ENCODE data around the gene ST6GALNAC4.

Gene ST6GALNAC4

DNA sequence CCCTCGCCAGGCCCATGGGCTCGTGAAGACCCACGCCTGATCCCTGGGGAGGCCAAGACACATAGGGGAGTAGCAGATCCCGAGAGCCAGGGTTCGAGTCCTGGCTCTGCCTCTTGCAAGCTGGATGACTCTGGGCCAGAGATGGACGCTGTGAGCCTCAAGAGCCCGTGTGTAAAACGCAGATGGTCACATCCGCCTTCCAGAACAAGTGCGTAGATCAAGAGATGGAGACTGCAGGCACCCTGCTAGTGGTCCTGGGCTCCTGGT is 8.2 kb downstream of the ST6GALNAC4 start:
- Histone ChIP-seq H2AK5ac (ENCODE audit: low read depth, low read length) (no peak overlapping the region), H2BK5ac (ENCODE audit: low read length) (peak overlapping the region; percentile 6), H4K8ac (ENCODE audit: low read depth, low read length) (no peak overlapping the region), H3K9me3 (replicated peaks in 1 of 2; ENCODE audit: control insufficient read depth in 2 of 2, insufficient read depth in 1 of 2, low read depth in 1 of 2, low read length in 2 of 2) (no peaks in the 10 kb centered on the region), H3K14ac (ENCODE audit: low read length) (no peak overlapping the region), H3K36me3 (replicated peaks in 1 of 2; ENCODE audit: control insufficient read depth in 2 of 2, insufficient read depth in 2 of 2, low read length in 2 of 2) (no peaks in the 10 kb centered on the region), H4K91ac (ENCODE audit: low read depth, low read length, poor library complexity) (no peak overlapping the region), H3K4me1 (ENCODE audit: control insufficient read depth in 2 of 2, insufficient read depth in 1 of 2, low read depth in 1 of 2, low read length in 2 of 2) (peaks cover 7 to 18% of the 10 kb centered on the region in 2 donors), H2BK120ac (ENCODE audit: low read depth, low read length) (peak overlapping the region; percentile 41), H2BK12ac (ENCODE audit: low read length) (no peak overlapping the region), H3K4ac (ENCODE audit: low read length) (no peak overlapping the region), H2BK15ac (ENCODE audit: low read length) (no peak overlapping the region), H3K4me3 (ENCODE audit: low read length in 2 of 2) (no peak overlapping the region), H3K27me3 (ENCODE audit: control insufficient read depth in 3 of 3, insufficient read depth in 3 of 3, low read depth in 1 of 3, low read length in 3 of 3) (no peaks in the 10 kb centered on the region), H3K18ac (ENCODE audit: low read length) (no peak overlapping the region), H3K4me2 (ENCODE audit: insufficient read depth, low read length, poor library complexity, severe bottlenecking) (no peak overlapping the region), H3K79me1 (ENCODE audit: low read depth, low read length) (peaks cover 4% of the 10 kb centered on the region), H3K27ac (replicated peaks; ENCODE audit: low read length) (no peak overlapping the region), H2AFZ (ENCODE audit: low read length) (no peak overlapping the region), H3K23ac (ENCODE audit: low read depth, low read length, poor library complexity) (no peak overlapping the region), H3K9ac (ENCODE audit: low read depth, low read length, poor library complexity) (no peak overlapping the region)
- no CpG with 5 or more reads among the region's 10 CpGs for WGBS, 2 donors (ENCODE audit: extremely low coverage in 2 of 2, insufficient read length in 2 of 2, insufficient replicate concordance in 1 of 2)
- no peak for DNase-seq (ENCODE audit: low spot score)

GRCh38 chr9:127907867-127908659 is 8.8 kb downstream of the ST6GALNAC4 start:
- Histone ChIP-seq H2AK5ac (ENCODE audit: low read depth, low read length) (peak overlapping the region; percentile 61), H2BK15ac (ENCODE audit: low read length) (no peak overlapping the region), H3K4me2 (ENCODE audit: insufficient read depth, low read length, poor library complexity, severe bottlenecking) (no peak overlapping the region), H2BK120ac (ENCODE audit: low read depth, low read length) (no peak overlapping the region), H3K4ac (ENCODE audit: low read length) (no peak overlapping the region), H3K27ac (replicated peaks; ENCODE audit: low read length) (no peak overlapping the region), H3K9ac (ENCODE audit: low read depth, low read length, poor library complexity) (no peak overlapping the region), H3K14ac (ENCODE audit: low read length) (no peak overlapping the region), H4K91ac (ENCODE audit: low read depth, low read length, poor library complexity) (no peak overlapping the region), H3K36me3 (replicated peaks in 1 of 2; ENCODE audit: control insufficient read depth in 2 of 2, insufficient read depth in 2 of 2, low read length in 2 of 2) (no peaks in the 10 kb centered on the region), H3K4me3 (ENCODE audit: low read length in 2 of 2) (no peak overlapping the region), H2BK12ac (ENCODE audit: low read length) (no peak overlapping the region), H3K79me1 (ENCODE audit: low read depth, low read length) (peaks cover 4% of the 10 kb centered on the region), H3K4me1 (ENCODE audit: control insufficient read depth in 2 of 2, insufficient read depth in 1 of 2, low read depth in 1 of 2, low read length in 2 of 2) (peaks cover 8 to 21% of the 10 kb centered on the region in 2 donors), H3K9me3 (replicated peaks in 1 of 2; ENCODE audit: control insufficient read depth in 2 of 2, insufficient read depth in 1 of 2, low read depth in 1 of 2, low read length in 2 of 2) (no peaks in the 10 kb centered on the region), H3K27me3 (ENCODE audit: control insufficient read depth in 3 of 3, insufficient read depth in 3 of 3, low read depth in 1 of 3, low read length in 3 of 3) (no peaks in the 10 kb centered on the region), H2BK5ac (ENCODE audit: low read length) (peak overlapping the region; percentile 6), H4K8ac (ENCODE audit: low read depth, low read length) (no peak overlapping the region), H2AFZ (ENCODE audit: low read length) (no peak overlapping the region), H3K23ac (ENCODE audit: low read depth, low read length, poor library complexity) (no peak overlapping the region), H3K18ac (ENCODE audit: low read length) (no peak overlapping the region)
- DNase-seq (ENCODE audit: low spot score) = no peak
- no CpG with 5 or more reads among the region's 35 CpGs for WGBS, 2 donors (ENCODE audit: extremely low coverage in 2 of 2, insufficient read length in 2 of 2, insufficient replicate concordance in 1 of 2)

DNA sequence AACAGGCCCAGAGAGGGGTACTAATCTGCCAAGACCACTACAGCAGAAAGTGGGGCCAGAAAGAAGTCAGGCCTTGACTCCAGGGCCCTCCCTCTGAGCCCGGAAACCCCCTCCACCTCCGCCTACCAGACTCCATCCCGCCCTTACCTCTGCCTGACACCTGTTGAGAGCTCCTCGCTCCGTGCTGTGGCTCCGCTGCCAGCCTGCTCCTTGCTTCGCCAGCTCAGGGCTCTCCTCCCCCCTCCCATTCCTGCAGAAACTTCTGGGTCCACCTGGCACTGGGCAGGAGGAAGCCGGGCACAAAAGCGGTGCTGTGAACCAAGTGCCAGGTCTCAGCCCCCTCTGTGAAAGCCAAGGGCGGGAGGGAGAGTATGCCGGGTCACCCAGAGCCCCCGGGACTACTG is 11.1 kb downstream of the ST6GALNAC4 start:
- peaks cover 4% of the 10 kb centered on the region for H3K79me1 ChIP-seq (ENCODE audit: low read depth, low read length)
- H3K4me2 ChIP-seq (ENCODE audit: insufficient read depth, low read length, poor library complexity, severe bottlenecking) = no peak overlapping the region
- no peak overlapping the region for H2AK5ac ChIP-seq (ENCODE audit: low read depth, low read length)
- H4K8ac ChIP-seq (ENCODE audit: low read depth, low read length) = no peak overlapping the region
- H3K36me3 ChIP-seq (replicated peaks in 1 of 2; ENCODE audit: control insufficient read depth in 2 of 2, insufficient read depth in 2 of 2, low read length in 2 of 2) = no peaks in the 10 kb centered on the region
- no peak for DNase-seq (ENCODE audit: low spot score)
- H3K9me3 ChIP-seq (replicated peaks in 1 of 2; ENCODE audit: control insufficient read depth in 2 of 2, insufficient read depth in 1 of 2, low read depth in 1 of 2, low read length in 2 of 2) = no peaks in the 10 kb centered on the region
- H3K23ac ChIP-seq (ENCODE audit: low read depth, low read length, poor library complexity) = no peak overlapping the region
- no peak overlapping the region for H3K4me3 ChIP-seq (ENCODE audit: low read length in 2 of 2)
- no peak overlapping the region for H2BK120ac ChIP-seq (ENCODE audit: low read depth, low read length)
- H3K27me3 ChIP-seq (ENCODE audit: control insufficient read depth in 3 of 3, insufficient read depth in 3 of 3, low read depth in 1 of 3, low read length in 3 of 3) = no peaks in the 10 kb centered on the region
- WGBS, 2 donors (ENCODE audit: extremely low coverage in 2 of 2, insufficient read length in 2 of 2, insufficient replicate concordance in 1 of 2) = no CpG with 5 or more reads among the region's 12 CpGs
- no peak overlapping the region for H3K9ac ChIP-seq (ENCODE audit: low read depth, low read length, poor library complexity)
- H2BK12ac ChIP-seq (ENCODE audit: low read length) = no peak overlapping the region
- H2BK15ac ChIP-seq (ENCODE audit: low read length) = no peak overlapping the region
- H2BK5ac ChIP-seq (ENCODE audit: low read length) = no peak overlapping the region
- peaks cover 8 to 21% of the 10 kb centered on the region in 2 donors for H3K4me1 ChIP-seq (ENCODE audit: control insufficient read depth in 2 of 2, insufficient read depth in 1 of 2, low read depth in 1 of 2, low read length in 2 of 2)
- H3K27ac ChIP-seq (replicated peaks; ENCODE audit: low read length) = no peak overlapping the region
- H4K91ac ChIP-seq (ENCODE audit: low read depth, low read length, poor library complexity) = no peak overlapping the region
- no peak overlapping the region for H3K4ac ChIP-seq (ENCODE audit: low read length)
- no peak overlapping the region for H3K14ac ChIP-seq (ENCODE audit: low read length)
- H3K18ac ChIP-seq (ENCODE audit: low read length) = no peak overlapping the region
- no peak overlapping the region for H2AFZ ChIP-seq (ENCODE audit: low read length)

GRCh38 chr9:127905004-127905728 is 11.7 kb downstream of the ST6GALNAC4 start:
- no peak overlapping the region for H2BK15ac ChIP-seq (ENCODE audit: low read length)
- H3K4me1 ChIP-seq (ENCODE audit: control insufficient read depth in 2 of 2, insufficient read depth in 1 of 2, low read depth in 1 of 2, low read length in 2 of 2) = peaks cover 8 to 21% of the 10 kb centered on the region in 2 donors
- peaks cover 4% of the 10 kb centered on the region for H3K79me1 ChIP-seq (ENCODE audit: low read depth, low read length)
- DNase-seq (ENCODE audit: low spot score) = no peak
- no peak overlapping the region for H3K9ac ChIP-seq (ENCODE audit: low read depth, low read length, poor library complexity)
- H3K14ac ChIP-seq (ENCODE audit: low read length) = no peak overlapping the region
- H2AK5ac ChIP-seq (ENCODE audit: low read depth, low read length) = peak overlapping the region; percentile 58
- no peak overlapping the region for H2BK5ac ChIP-seq (ENCODE audit: low read length)
- no peak overlapping the region for H3K4me2 ChIP-seq (ENCODE audit: insufficient read depth, low read length, poor library complexity, severe bottlenecking)
- peak overlapping the region; percentile 30 for H3K18ac ChIP-seq (ENCODE audit: low read length)
- H3K27me3 ChIP-seq (ENCODE audit: control insufficient read depth in 3 of 3, insufficient read depth in 3 of 3, low read depth in 1 of 3, low read length in 3 of 3) = no peaks in the 10 kb centered on the region
- H3K23ac ChIP-seq (ENCODE audit: low read depth, low read length, poor library complexity) = peak overlapping the region; percentile 8
- no peak overlapping the region for H2BK120ac ChIP-seq (ENCODE audit: low read depth, low read length)
- no peak overlapping the region for H2AFZ ChIP-seq (ENCODE audit: low read length)
- peak overlapping the region; percentile 24 for H3K4ac ChIP-seq (ENCODE audit: low read length)
- no peak overlapping the region for H4K8ac ChIP-seq (ENCODE audit: low read depth, low read length)
- H3K27ac ChIP-seq (replicated peaks; ENCODE audit: low read length) = no peak overlapping the region
- H4K91ac ChIP-seq (ENCODE audit: low read depth, low read length, poor library complexity) = no peak overlapping the region
- no peaks in the 10 kb centered on the region for H3K36me3 ChIP-seq (replicated peaks in 1 of 2; ENCODE audit: control insufficient read depth in 2 of 2, insufficient read depth in 2 of 2, low read length in 2 of 2)
- WGBS, 2 donors (ENCODE audit: extremely low coverage in 2 of 2, insufficient read length in 2 of 2, insufficient replicate concordance in 1 of 2) = no CpG with 5 or more reads among the region's 5 CpGs
- no peak overlapping the region for H3K4me3 ChIP-seq (ENCODE audit: low read length in 2 of 2)
- no peak overlapping the region for H2BK12ac ChIP-seq (ENCODE audit: low read length)
- H3K9me3 ChIP-seq (replicated peaks in 1 of 2; ENCODE audit: control insufficient read depth in 2 of 2, insufficient read depth in 1 of 2, low read depth in 1 of 2, low read length in 2 of 2) = no peaks in the 10 kb centered on the region
